Stimulated activated CD8-positive, alpha-beta memory T cell treated with anti-CD3 and anti-CD28 coated beads, Interleukin-15, amount 100 ng/mL, for 1 hour (primary cell): ENCODE data around the gene YPEL1.
"Not testable (repeated sequence)": the region's sequence is repeated elsewhere in the genome, so short reads cannot be mapped to it uniquely, and the experiment has no call there.

Experiments
- DNase-seq: peaks from one replicate; pipeline ENCODE4 v3.0.0-alpha.2; 2020; ENCODE audit warnings: low read depth

YPEL1 gene

DNA sequence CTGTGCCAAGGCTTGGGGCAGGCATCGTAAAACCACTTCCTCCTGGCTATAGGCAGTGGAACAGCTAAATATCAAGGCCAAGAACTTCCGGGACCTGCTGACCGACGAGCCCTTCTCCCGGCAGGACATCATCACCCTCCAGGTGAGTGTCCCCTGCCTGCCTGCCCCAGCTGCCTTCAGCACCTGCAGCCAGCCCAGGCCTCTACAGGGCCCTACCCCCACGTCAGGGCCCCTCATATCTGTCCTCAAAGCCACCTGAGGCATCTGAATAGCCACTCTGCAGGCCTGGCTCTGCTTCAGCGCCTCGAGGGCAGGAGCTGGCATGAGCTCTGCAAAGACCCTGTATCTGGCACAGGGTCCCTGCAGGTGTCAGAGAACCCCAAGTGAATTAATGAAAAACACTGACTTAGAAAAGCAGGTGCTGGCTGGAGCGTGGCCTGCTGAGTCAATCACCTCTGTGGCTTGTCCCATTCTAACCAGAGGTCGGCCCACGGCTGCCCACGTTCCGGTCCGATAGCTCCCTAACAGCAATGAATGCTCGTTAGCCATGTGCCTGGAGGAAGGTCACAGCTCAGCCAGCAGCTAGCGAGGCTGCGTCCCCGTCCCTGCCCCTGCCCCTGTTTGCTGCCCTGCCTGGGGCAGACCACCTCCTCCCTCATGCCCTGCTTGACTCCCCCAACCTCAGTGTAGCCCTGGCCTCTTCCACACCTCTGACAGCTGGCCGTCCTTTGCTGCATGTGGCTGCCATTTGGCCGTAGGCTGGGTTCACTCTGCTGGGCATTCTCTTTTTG is 53.0 kb downstream of the YPEL1 start:
- no peak for DNase-seq

DNA sequence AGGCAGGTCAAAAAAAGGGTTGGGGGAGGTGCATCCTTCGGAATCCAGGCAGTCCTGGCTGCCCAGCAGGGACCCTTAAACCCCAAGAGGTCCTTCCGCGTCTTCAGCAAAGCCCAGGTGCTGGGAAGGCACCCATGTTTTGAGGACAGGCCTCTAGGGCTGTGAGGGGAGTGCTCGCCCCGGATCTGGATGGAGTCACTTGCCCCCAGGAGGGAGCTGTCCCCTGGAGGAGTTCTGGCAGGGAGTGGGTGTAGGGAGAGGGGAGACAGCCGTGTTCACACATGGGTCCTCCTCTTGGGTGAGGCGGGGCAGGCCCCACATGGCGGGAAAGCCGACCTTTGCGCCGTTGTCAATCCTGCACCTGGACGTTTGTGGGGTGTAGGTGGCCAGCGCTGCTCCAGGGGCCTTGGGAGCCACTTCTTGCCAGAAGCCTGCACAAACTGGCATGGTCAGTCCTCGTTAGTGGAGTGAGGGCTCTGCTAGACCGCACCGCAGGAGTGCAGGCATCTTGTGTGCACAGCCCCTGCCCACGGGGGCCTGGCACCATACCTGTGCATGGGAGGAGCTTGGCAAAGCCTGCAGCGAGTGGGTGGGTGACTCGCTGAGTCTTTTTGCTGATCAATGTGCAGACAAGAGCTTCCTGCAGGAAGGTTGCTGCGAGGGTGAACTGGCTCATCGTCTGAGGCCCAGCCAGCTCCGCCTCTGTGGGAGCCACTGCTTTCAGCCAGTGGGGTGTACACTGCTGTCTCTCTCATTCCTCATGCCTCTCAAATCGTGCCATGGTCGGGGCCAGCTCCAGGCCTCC is 53.8 kb downstream of the YPEL1 start:
- no peak for DNase-seq

GRCh38 chr22:21680830-21681565 is 54.6 kb downstream of the YPEL1 start:
- no peak for DNase-seq

DNA sequence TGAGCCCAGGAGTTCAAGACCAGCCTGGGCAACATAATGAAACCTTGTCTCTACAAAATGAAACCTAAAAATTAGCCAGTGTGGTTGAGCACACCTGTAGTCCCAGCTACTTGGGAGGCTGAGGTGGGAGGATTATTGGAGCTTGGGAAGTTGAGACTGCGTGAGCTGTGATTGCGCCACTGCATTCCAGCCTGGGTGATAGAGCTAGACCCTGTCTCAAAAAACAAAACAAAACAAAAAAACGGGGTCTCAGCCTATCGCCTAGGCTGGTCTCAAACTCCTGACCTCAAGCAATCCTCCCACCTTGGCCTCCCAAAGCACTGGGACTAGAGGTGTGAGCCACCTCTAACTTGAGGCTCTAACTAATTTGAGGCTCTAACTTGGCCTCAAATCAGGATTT is 56.2 kb downstream of the YPEL1 start:
- DNase-seq: no peak

GRCh38 chr22:21678842-21679241 is 56.8 kb downstream of the YPEL1 start:
- not testable (repeated sequence) for DNase-seq

DNA sequence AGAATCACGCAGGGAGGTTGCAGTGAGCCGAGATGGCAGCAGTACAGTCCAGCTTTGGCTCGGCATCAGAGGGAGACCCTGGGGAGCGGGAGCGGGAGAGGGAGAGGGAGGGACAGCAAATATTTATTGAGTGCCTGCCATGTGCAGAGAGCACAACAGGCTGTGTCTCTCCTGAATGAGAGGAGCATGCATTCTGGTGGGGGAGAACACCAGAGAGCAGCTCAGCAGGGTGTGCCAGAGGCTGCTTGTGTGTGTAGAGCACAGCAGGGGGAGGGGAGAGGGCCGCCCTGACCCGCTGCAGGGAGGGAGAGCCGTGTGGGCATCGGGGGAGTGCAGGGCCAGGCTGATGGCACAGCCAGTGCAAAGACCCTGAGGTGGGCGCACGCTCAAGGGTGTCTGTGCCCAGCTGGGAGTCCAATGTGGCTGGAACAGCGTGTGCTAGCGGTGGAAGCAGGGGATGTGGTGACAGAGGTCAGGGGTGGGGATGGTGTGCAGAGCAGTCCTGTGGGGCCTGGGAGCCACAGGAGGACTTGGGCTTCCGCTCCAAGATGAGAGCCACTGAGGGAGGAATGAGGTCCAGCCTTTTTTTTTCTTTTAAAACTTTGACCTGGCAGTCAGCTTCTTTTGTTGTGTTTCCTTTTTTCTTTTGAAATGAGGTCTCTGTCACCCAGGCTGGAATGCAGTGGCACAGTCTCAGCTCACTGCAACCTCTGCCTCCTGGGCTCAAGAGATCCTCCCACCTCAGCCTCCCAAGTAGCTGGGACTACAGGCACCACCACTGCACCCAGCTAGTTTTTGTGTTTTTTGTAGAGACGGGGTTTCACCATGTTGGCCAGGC is 57.8 kb downstream of the YPEL1 start:
- DNase-seq: no peak

DNA sequence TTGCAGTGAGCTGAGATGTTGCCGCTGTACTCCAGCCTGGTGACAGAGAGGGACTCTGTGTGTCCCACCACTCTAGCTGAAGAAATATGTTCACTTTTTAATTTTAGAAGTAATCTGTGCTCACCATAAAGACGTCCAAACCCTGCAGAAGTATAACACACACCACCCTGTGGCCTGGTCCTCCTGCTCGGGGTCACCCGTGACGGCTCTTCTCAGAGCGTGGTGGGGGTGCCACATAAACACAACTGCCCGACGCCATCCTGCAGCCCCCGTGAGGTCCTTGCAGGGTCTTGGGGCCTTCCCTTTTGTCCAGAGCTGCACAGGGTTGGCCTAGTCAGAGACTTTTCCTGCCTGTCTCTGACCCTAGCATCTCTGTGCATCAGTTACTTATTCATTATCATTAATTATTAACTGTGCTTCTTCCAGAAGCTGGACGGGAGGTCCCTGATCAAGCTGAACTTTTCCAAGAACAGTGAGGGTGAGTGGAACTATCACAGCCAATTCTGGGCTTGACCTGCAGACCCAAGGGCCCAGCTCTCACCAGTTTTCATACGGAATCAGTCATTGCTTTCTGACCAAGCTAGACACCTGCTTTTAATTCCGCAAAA is 60.9 kb downstream of the YPEL1 start:
- DNase-seq: no peak

DNA sequence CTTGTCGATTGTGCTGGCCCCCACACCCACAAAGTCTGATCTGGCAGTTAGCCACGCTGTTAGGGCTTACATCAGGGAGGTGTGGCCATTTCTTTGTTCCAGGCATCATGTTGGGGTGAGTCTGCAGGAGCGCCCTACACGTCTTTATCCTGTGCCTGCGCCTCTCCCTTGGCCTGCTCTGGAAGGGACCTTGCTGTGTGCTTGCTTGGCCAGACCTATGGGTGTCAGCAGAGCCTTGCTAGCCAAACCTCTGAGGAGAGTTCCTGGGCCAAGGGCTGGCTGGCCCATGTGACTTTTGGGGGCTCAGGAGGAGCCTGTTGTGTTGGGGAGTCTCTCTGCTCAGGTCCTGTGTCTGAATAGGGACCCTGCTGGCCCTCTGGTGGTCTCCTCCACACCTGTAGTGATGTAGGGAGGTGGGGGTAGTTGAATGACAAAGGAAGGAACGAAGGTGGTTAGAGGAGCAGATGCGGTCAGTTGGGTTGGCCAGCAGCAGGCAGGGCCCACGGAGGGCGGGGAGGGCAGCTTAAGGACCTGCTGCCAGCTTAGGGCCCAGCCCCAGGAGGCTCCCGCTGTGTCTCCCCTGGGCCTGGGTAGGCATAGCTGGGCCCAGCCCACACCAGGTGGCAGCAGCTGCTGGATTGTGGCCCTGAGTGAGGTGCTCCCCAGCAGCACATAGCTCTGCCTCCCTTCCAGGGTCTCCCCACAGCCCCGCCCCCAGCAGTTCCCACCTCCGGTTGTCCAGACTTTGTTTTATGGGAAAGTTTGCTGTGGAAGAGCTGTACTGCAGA is 61.9 kb downstream of the YPEL1 start:
- DNase-seq: no peak

- no peak for DNase-seq
These were observed 63.4 kb downstream of the YPEL1 start for GRCh38 chr22:21672107-21672629.

DNA sequence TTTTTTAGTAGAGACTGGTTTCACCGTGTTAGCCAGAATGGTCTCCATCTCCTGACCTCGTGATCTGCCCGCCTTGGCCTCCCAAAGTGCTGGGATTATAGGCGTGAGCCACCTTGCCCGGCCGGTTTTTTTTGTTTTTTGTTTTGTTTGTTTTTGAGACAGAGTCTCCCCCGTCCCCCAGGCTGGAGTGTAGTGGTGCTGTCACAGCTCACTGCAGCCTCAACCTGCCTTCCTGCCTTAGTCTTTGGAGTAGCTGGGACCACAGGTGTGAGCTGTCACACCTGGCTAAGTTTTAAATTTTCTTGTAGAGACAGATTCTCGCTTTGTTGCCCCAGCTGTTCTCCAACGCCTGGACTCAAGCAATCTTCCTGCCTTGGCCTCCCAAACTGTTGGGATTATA is 66.6 kb downstream of the YPEL1 start:
- DNase-seq: no peak

DNA sequence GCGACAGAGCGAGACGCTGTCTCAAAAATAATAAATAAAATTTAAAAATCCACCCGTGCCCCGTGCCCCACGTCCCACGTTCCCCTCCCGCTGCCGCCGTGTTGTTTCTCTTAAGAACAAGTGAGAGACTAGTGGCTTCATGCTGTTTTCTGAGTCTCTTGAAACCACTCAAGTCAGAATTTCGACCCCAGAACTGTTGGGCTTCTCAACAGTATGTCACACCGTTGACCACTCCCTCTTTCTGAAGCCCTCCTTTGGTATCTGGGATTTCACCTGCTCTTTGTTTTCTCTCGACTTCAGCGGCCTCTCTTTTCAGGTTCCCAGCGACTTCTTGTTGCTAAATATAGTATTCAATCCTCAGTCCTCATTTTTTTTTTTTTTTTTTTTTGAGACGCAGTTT is 68.8 kb downstream of the YPEL1 start:
- no peak for DNase-seq

DNA sequence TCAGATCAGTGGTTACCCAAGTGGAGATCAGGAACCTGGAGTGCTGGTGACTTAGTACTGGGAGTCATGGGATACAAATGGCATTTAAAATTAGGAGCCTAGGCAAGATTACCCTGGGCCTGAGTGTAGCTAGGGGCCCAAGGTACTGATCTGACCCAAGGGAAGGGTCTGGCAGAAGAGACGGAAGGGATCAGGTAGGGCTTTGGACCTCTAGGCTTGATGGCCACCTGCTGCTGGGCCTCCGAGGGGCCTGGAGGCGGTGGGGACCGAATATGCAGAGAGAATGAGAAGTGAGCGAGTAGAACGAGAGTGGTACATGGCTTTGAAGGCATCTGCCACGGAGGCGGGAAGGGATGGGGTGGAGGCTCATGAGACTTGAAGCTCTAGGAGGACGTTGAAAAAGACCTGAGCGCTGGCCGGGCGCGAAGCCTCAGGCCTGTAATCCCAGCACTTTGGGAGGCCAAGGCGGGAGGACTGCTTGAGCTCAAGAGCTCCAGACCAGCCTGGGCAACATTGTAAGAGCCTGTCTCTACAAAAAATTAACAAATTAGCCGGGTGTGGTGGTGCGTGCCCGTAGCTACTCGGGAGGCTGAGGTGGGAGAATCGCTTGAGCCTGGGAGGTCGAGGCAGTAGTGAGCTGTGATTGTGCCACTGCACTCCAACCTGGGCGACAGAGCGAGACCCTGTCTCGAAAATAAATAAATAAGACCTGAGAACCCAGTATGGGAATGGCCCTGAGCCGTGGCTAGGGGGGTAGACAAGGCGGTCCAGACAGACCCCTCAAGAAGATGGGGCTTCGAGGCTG is 70.3 kb downstream of the YPEL1 start:
- DNase-seq: no peak

GRCh38 chr22:21663738-21664137 is 71.9 kb downstream of the YPEL1 start:
- no peak for DNase-seq

DNA sequence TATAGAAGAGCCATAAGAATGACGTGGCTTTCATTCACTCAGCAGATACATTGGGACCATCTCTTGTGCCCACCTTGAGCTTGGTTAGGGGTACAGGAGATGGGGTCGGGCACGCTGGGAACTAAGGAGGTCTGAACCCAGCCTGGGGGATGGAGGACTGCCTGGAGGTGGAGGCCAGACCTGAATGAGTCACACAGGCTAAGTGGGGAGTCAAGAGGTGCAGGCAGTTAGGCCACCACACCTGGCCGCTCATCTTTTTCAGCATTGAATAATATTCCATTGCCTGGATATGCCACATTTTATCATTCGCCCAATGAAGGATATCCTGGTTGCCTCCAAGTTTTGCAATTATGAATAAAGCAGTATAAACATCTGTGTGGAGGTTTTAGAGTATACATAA is 73.6 kb downstream of the YPEL1 start:
- DNase-seq: no peak

DNA sequence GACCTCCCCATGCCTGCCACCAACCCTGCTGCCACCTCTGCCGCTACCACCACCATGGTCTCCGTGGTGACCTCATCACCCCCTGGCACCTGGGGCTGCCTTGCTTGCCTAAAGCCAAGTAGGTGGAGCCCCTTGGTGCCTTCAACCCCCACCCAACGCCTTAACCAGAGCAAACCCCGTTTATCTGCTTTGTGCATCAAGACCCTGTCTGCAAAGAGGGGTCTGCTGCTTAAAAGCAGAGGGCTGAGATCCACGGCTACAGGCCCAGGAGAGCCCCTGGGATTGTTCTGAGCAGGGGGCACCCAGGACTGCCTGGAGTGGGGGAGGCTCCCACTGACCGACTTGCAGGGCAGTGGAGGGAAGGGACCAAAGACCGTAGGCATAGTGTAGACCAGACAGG is 74.7 kb downstream of the YPEL1 start:
- no peak for DNase-seq

DNA sequence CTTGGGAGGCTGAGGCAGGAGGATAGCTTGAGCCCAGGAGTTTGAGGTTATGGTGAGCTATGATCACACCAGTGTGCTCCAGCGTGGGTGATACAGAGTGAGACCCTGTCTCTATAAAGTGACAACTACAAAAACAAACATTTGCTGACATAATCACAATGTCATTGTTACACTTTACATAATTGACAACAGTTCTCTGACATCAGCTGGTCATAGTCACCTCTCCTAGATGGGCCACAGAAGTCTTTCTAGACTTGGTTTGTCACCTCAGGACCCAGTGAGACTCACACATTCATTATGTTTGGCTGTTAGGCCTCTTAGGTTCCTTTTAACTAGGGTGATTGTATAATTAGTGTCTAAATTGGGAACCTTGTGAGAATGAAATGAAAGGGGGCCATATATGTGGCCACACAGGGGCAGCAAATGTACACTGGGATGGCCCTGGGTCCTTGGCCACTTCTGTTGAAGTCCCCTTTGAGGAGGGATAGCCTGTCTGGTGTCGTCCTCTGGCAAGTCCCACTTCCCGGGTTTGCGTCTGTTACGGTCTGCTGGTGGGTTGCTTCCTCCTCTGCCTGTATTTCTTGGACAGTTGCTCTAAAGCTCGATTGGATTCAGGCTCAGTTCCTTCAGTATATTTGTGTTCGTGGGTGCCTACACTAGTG is 75.6 kb downstream of the YPEL1 start:
- no peak for DNase-seq

GRCh38 chr22:21657360-21658032 is 78.1 kb downstream of the YPEL1 start:
- peak; percentile 40 for DNase-seq

- DNase-seq: no peak
These were observed 78.6 kb downstream of the YPEL1 start for GRCh38 chr22:21657020-21657359.
